ENCODE measurements around the gene CCDC171.

The CCDC171 gene

DNA sequence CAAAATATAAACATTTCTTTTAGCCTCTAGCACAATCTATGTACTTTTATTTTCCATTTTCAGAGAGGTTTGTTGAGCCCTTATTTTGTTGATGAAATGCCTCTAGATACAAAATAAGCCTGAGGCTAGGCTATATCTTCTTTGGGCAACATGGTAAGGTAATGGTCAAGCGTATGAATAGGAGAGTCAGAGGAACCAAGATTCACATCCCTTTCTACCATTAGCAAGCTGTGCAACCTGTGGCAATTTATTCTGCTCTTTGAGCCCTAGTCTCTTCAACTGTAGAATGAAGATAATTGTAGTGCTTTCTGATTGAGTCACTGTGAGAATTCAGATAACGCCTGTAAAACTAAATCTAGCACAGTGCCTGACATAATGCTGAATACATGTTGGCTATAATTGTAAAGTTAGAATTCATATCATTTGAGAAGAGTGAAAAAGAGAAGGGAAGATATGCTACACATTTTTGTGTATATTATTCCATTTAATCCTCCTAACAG is 412.5 kb downstream of the CCDC171 start:
- H3K36me3 ChIP-seq (ENCODE audit: control insufficient read depth in 5 of 5, insufficient read depth in 5 of 5, low read length in 5 of 5), result no peaks in the 10 kb centered on the region
- no peaks in the 10 kb centered on the region for H3K27me3 ChIP-seq (ENCODE audit: control insufficient read depth in 5 of 5, insufficient read depth in 4 of 5, low read length in 5 of 5)
- H3K9me3 ChIP-seq (ENCODE audit: control insufficient read depth in 5 of 5, low read length in 5 of 5), result no peaks in the 10 kb centered on the region
- H3K4me1 ChIP-seq (ENCODE audit: control insufficient read depth in 5 of 5, insufficient read depth in 5 of 5, low read length in 5 of 5), result peaks cover 0 to 11% (median 2%) of the 10 kb centered on the region in 5 donors
- H3K4me3 ChIP-seq (ENCODE audit: low read depth in 1 of 5, low read length in 5 of 5), result no peak overlapping the region
- H3K9ac ChIP-seq (ENCODE audit: low read length in 5 of 5), result no peak overlapping the region
- H3K27ac ChIP-seq (ENCODE audit: low read depth, low read length), result no peak overlapping the region

GRCh38 chr9:15966471-15966870 is 413.6 kb downstream of the CCDC171 start:
- H3K4me1 ChIP-seq (ENCODE audit: control insufficient read depth in 5 of 5, insufficient read depth in 5 of 5, low read length in 5 of 5), result peaks cover 0 to under 1% (median 0%) of the 10 kb centered on the region in 5 donors
- H3K27me3 ChIP-seq (ENCODE audit: control insufficient read depth in 5 of 5, insufficient read depth in 4 of 5, low read length in 5 of 5), result no peaks in the 10 kb centered on the region
- no peaks in the 10 kb centered on the region for H3K9me3 ChIP-seq (ENCODE audit: control insufficient read depth in 5 of 5, low read length in 5 of 5)
- H3K9ac ChIP-seq (ENCODE audit: low read length in 5 of 5), result no peak overlapping the region
- no peak overlapping the region for H3K27ac ChIP-seq (ENCODE audit: low read depth, low read length)
- H3K36me3 ChIP-seq (ENCODE audit: control insufficient read depth in 5 of 5, insufficient read depth in 5 of 5, low read length in 5 of 5), result no peaks in the 10 kb centered on the region
- no peak overlapping the region for H3K4me3 ChIP-seq (ENCODE audit: low read depth in 1 of 5, low read length in 5 of 5)

- Histone ChIP-seq H3K27ac (ENCODE audit: low read depth, low read length) (no peak overlapping the region), H3K9me3 (ENCODE audit: control insufficient read depth in 5 of 5, low read length in 5 of 5) (no peaks in the 10 kb centered on the region), H3K9ac (ENCODE audit: low read length in 5 of 5) (no peak overlapping the region), H3K4me1 (ENCODE audit: control insufficient read depth in 5 of 5, insufficient read depth in 5 of 5, low read length in 5 of 5) (no peaks in the 10 kb centered on the region), H3K27me3 (ENCODE audit: control insufficient read depth in 5 of 5, insufficient read depth in 4 of 5, low read length in 5 of 5) (no peaks in the 10 kb centered on the region), H3K36me3 (ENCODE audit: control insufficient read depth in 5 of 5, insufficient read depth in 5 of 5, low read length in 5 of 5) (no peaks in the 10 kb centered on the region), H3K4me3 (ENCODE audit: low read depth in 1 of 5, low read length in 5 of 5) (no peak overlapping the region)
Observed at GRCh38 chr9:15967068-15967467, 414.2 kb downstream of the CCDC171 start.

GRCh38 chr9:15972760-15973159 is 419.9 kb downstream of the CCDC171 start:
- Histone ChIP-seq H3K9ac (ENCODE audit: low read length in 5 of 5) (no peak overlapping the region), H3K4me3 (ENCODE audit: low read depth in 1 of 5, low read length in 5 of 5) (no peak overlapping the region), H3K4me1 (ENCODE audit: control insufficient read depth in 5 of 5, insufficient read depth in 5 of 5, low read length in 5 of 5) (no peaks in the 10 kb centered on the region), H3K36me3 (ENCODE audit: control insufficient read depth in 5 of 5, insufficient read depth in 5 of 5, low read length in 5 of 5) (no peaks in the 10 kb centered on the region), H3K27ac (ENCODE audit: low read depth, low read length) (no peak overlapping the region), H3K27me3 (ENCODE audit: control insufficient read depth in 5 of 5, insufficient read depth in 4 of 5, low read length in 5 of 5) (no peaks in the 10 kb centered on the region), H3K9me3 (ENCODE audit: control insufficient read depth in 5 of 5, low read length in 5 of 5) (no peaks in the 10 kb centered on the region)

GRCh38 chr9:15975101-15975778 is 422.4 kb downstream of the CCDC171 start:
- Histone ChIP-seq H3K9me3 (ENCODE audit: control insufficient read depth in 5 of 5, low read length in 5 of 5) (no peaks in the 10 kb centered on the region), H3K27me3 (ENCODE audit: control insufficient read depth in 5 of 5, insufficient read depth in 4 of 5, low read length in 5 of 5) (no peaks in the 10 kb centered on the region), H3K4me3 (ENCODE audit: low read depth in 1 of 5, low read length in 5 of 5) (no peak overlapping the region), H3K4me1 (ENCODE audit: control insufficient read depth in 5 of 5, insufficient read depth in 5 of 5, low read length in 5 of 5) (no peaks in the 10 kb centered on the region), H3K27ac (ENCODE audit: low read depth, low read length) (no peak overlapping the region), H3K9ac (ENCODE audit: low read length in 5 of 5) (no peak overlapping the region), H3K36me3 (ENCODE audit: control insufficient read depth in 5 of 5, insufficient read depth in 5 of 5, low read length in 5 of 5) (no peaks in the 10 kb centered on the region)

GRCh38 chr9:15977438-15977837 is 424.6 kb downstream of the CCDC171 start:
- no peaks in the 10 kb centered on the region for H3K27me3 ChIP-seq (ENCODE audit: control insufficient read depth in 5 of 5, insufficient read depth in 4 of 5, low read length in 5 of 5)
- H3K9me3 ChIP-seq (ENCODE audit: control insufficient read depth in 5 of 5, low read length in 5 of 5), result no peaks in the 10 kb centered on the region
- no peak overlapping the region for H3K9ac ChIP-seq (ENCODE audit: low read length in 5 of 5)
- no peaks in the 10 kb centered on the region for H3K4me1 ChIP-seq (ENCODE audit: control insufficient read depth in 5 of 5, insufficient read depth in 5 of 5, low read length in 5 of 5)
- no peaks in the 10 kb centered on the region for H3K36me3 ChIP-seq (ENCODE audit: control insufficient read depth in 5 of 5, insufficient read depth in 5 of 5, low read length in 5 of 5)
- H3K4me3 ChIP-seq (ENCODE audit: low read depth in 1 of 5, low read length in 5 of 5), result no peak overlapping the region
- H3K27ac ChIP-seq (ENCODE audit: low read depth, low read length), result no peak overlapping the region

GRCh38 chr9:15982182-15982581 is 429.3 kb downstream of the CCDC171 start:
- no peak overlapping the region for H3K9ac ChIP-seq (ENCODE audit: low read length in 5 of 5)

GRCh38 chr9:15999422-16000339 is 446.8 kb downstream of the CCDC171 start:
- no peak overlapping the region for H3K9ac ChIP-seq (ENCODE audit: low read length in 5 of 5)
- no peaks in the 10 kb centered on the region for H3K36me3 ChIP-seq (ENCODE audit: control insufficient read depth in 5 of 5, insufficient read depth in 5 of 5, low read length in 5 of 5)
- peaks cover 0 to 4% (median 0%) of the 10 kb centered on the region in 5 donors for H3K4me1 ChIP-seq (ENCODE audit: control insufficient read depth in 5 of 5, insufficient read depth in 5 of 5, low read length in 5 of 5)
- H3K9me3 ChIP-seq (ENCODE audit: control insufficient read depth in 5 of 5, low read length in 5 of 5), result peaks cover 0 to 6% (median 3%) of the 10 kb centered on the region in 5 donors
- H3K4me3 ChIP-seq (ENCODE audit: low read depth in 1 of 5, low read length in 5 of 5), result no peak overlapping the region
- no peak overlapping the region for H3K27ac ChIP-seq (ENCODE audit: low read depth, low read length)
- no peaks in the 10 kb centered on the region for H3K27me3 ChIP-seq (ENCODE audit: control insufficient read depth in 5 of 5, insufficient read depth in 4 of 5, low read length in 5 of 5)

More at GRCh38 chr9:15982182-15982581, 429.3 kb downstream of the CCDC171 start:
- Histone ChIP-seq H3K9me3 (ENCODE audit: control insufficient read depth in 5 of 5, low read length in 5 of 5) (no peaks in the 10 kb centered on the region), H3K27me3 (ENCODE audit: control insufficient read depth in 5 of 5, insufficient read depth in 4 of 5, low read length in 5 of 5) (no peaks in the 10 kb centered on the region), H3K36me3 (ENCODE audit: control insufficient read depth in 5 of 5, insufficient read depth in 5 of 5, low read length in 5 of 5) (no peaks in the 10 kb centered on the region), H3K4me1 (ENCODE audit: control insufficient read depth in 5 of 5, insufficient read depth in 5 of 5, low read length in 5 of 5) (no peaks in the 10 kb centered on the region), H3K4me3 (ENCODE audit: low read depth in 1 of 5, low read length in 5 of 5) (no peak overlapping the region), H3K27ac (ENCODE audit: low read depth, low read length) (no peak overlapping the region)

DNA sequence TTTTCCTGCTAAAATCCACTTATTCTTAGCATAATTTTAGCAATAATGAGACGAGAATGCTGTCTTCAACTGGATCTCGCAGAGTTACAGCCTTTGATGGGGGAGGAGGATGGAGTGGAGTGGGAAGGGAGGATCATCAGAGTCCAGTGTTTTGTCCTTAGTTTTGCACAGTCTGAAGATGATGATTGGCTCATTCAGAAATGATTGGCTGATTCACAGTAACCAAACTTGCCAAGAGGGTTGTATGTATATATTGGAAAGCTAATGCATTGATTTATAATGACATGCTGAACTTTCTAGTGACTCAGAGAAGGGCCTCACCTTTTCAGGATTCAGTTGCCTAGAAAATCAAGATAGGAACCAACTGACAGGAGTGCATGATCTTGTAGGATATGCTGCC is 448.0 kb downstream of the CCDC171 start:
- Histone ChIP-seq H3K9ac (ENCODE audit: low read length in 5 of 5) (no peak overlapping the region), H3K9me3 (ENCODE audit: control insufficient read depth in 5 of 5, low read length in 5 of 5) (peaks cover 0 to under 1% (median 0%) of the 10 kb centered on the region in 5 donors), H3K36me3 (ENCODE audit: control insufficient read depth in 5 of 5, insufficient read depth in 5 of 5, low read length in 5 of 5) (no peaks in the 10 kb centered on the region), H3K27me3 (ENCODE audit: control insufficient read depth in 5 of 5, insufficient read depth in 4 of 5, low read length in 5 of 5) (no peaks in the 10 kb centered on the region), H3K4me1 (ENCODE audit: control insufficient read depth in 5 of 5, insufficient read depth in 5 of 5, low read length in 5 of 5) (peaks cover 0 to 4% (median 0%) of the 10 kb centered on the region in 5 donors), H3K27ac (ENCODE audit: low read depth, low read length) (no peak overlapping the region), H3K4me3 (ENCODE audit: low read depth in 1 of 5, low read length in 5 of 5) (no peak overlapping the region)

- H3K4me3 ChIP-seq (ENCODE audit: low read depth in 1 of 5, low read length in 5 of 5), result no peak overlapping the region
- H3K27ac ChIP-seq (ENCODE audit: low read depth, low read length), result no peak overlapping the region
- H3K27me3 ChIP-seq (ENCODE audit: control insufficient read depth in 5 of 5, insufficient read depth in 4 of 5, low read length in 5 of 5), result no peaks in the 10 kb centered on the region
- no peaks in the 10 kb centered on the region for H3K9me3 ChIP-seq (ENCODE audit: control insufficient read depth in 5 of 5, low read length in 5 of 5)
- peaks cover 0 to 4% (median 0%) of the 10 kb centered on the region in 5 donors for H3K4me1 ChIP-seq (ENCODE audit: control insufficient read depth in 5 of 5, insufficient read depth in 5 of 5, low read length in 5 of 5)
- no peaks in the 10 kb centered on the region for H3K36me3 ChIP-seq (ENCODE audit: control insufficient read depth in 5 of 5, insufficient read depth in 5 of 5, low read length in 5 of 5)
- no peak overlapping the region for H3K9ac ChIP-seq (ENCODE audit: low read length in 5 of 5)
Observed at GRCh38 chr9:16001856-16002255, 449.0 kb downstream of the CCDC171 start.

Data from subcutaneous abdominal adipose tissue (tissue), 5 donors.